ENCODE results near the gene CBY2.

The CBY2 gene

DNA sequence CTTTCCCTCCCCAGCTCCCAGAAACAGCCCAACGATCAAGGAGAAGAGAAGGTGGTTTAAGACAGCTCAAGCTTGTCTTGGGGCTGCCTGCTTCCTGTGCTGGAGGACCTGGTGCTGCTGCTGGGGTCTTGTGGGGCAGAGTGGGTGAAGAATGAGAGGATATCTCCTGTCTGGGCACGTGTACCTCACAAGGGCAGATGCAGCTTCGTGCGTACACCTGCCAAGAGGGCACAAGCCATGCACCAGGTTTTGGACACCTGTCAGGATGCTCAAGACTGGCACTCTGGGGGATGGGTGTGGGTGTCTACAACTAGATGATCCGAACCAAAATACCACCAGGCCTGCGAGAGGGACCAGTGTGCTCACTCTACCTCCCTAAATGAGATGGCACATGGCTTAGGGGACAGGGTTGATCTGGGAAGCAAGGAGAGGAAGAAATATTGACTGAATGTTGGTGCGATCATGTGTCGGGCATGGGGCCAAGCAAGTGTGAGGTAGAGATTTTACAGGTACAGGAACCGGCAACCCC lies 2.2 kb downstream of the CBY2 start:
- no peak for DNase-seq

DNA sequence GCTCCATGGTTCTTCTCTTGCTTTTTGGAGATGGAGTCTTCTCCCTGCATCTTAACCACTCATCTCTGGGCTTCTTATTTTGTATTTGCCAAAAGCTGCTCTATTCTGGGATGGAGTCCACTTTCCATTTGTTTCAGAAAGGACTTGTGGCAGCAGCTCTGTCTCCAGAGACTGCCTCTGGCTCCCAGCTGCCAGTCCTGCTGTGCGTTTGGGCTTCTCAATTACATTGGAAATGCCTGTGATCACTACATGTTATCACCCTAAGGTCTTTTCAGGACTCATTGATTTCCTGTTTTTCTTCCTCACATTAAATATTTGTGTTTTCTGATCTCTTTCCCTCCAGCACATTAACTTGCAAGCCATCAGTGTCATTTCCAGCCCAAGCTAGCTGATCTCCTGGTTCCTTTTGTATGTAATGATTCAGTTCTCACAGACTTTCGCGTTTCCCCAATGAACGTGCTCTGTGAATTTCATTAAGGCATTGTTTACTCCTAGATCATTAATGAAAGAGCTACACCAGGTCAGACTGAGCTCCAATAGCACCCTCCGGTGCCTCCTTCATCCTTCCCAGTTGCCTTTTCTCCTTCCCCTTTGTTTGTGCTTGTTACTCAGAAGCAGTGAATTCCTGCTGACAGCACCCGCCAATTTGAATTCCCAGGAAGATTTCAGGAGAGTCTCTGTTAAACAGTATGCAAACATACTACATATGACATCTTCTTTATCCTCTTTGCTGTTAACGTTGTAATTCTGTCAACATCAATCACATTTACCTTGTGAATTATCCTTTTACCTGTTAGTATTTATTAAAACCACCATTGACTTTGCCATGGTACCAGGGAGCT lies 3.0 kb downstream of the CBY2 start:
- DNase-seq: no peak

GRCh38 chr13:45705918-45706317 lies 3.8 kb downstream of the CBY2 start:
- no peak for DNase-seq

DNA sequence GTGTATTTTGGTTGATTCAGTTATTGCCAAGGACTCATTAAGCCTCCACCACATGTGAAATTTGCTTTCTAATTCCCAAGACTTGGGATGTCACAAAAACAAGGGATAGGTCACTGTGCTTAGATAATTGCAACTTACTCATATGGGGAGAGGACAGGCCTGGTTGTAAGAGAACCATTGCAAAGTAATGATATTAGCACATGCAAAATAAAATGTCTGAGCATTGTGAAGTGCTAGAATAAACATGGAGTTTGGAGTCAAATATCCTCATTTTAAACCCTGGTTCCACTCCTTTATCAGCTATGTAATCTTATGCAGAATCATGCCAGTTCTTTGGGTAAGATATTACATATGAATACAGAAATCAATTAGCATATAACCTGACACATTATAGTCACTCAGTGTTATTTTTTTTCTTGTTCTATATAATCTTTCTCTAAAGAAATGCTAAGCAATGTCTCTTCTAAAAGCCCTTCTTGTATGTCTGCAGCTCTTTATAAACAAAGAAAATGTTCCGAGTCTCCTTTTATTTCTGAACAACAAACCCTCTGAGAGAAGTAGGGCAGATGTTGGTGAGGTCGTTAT lies 5.5 kb downstream of the CBY2 start:
- no peak for DNase-seq

DNA sequence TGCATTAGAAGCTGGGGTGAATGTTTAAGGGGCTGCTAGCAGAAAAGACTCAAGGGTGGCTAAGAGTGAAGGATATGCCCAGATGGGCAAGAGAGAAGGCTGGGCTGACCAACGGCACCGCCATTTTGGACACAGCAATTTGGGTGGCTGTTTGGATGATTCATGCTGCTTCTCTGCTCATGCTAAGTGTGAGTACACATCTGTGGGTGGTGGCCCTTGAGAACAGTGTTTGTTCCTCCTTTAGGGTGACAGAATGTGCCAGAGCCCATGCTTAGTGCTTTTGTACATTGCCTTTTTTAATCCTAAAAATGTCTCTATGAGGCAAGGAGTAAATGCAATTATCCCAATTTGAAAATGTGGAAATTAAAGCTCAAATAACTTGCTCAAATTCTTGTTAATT lies 9.8 kb downstream of the CBY2 start:
- no peak for DNase-seq

GRCh38 chr13:45713106-45713690 lies 11.1 kb downstream of the CBY2 start:
- no peak for DNase-seq

DNA sequence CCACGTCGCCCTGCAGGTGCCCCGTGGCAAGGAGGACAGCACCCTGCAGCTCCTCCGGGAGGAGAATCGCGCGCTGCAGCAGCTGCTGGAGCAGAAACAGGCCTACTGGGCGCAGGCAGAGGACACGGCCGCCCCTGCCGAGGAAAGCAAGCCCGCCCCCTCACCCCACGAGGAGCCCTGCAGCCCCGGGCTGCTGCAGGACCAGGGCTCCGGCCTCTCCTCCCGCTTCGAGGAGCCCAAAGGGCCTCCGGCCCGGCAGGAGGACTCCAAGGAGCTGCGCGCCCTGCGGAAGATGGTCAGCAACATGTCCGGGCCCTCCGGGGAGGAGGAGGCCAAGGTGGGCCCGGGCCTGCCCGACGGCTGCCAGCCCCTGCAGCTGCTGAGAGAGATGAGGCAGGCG lies 11.6 kb downstream of the CBY2 start:
- DNase-seq: no peak

DNA sequence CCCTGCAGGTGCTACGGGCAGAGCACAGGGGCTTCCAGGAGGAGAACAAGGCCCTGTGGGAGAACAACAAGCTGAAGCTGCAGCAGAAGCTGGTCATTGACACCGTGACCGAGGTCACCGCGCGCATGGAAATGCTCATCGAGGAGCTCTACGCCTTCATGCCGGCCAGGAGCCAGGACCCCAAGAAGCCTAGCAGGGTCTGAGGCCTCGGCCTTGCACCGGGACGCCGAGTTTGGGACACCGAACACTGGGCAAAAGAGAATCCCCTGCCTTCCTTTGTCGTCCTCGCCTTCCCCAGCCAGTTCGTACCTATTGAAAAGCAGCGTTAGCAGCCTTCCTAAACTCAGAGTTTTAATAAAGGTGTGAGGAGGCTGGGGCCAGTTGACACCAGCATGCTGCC lies 12.1 kb downstream of the CBY2 start:
- no peak for DNase-seq

DNA sequence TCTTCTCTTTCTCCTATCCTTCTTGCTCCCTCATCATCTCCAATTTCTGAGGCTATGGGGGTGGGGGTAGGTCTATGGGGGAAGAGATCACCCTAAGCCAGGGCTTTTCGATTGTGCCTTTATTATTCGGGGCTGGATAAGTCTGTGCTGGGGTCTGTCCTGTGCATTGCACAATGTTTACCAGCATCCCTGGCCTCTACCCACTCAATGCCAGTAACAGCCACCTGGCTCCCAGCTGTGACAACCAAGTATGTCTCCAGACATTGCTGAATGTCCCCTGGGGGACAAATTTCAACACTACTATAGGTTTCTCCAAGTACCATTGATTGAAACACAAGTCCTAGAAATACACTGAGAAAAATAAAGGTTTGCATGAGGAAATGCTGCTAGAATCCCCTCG lies 13.2 kb downstream of the CBY2 start:
- DNase-seq: no peak

GRCh38 chr13:45717349-45717748 lies 15.2 kb downstream of the CBY2 start:
- DNase-seq: no peak

DNA sequence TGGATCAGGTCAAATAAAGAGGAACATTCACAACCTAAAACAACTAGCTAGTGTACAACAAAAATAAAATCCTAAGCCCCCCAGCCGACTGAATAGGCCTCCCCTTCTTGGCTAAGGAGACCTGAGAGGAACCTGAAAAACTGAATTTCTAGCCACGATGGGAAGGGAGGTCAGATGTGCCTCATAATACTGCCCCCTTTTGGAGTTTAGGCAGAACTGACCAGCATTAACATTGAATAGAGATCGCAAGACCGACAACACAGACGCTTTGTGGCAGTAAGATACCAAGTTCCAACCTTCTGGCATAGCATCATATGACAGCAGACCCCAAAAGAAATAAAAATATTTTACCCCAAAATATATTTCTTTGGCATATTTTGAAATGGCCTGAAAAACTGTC lies 15.9 kb downstream of the CBY2 start:
- peak; percentile 11 for DNase-seq

DNA sequence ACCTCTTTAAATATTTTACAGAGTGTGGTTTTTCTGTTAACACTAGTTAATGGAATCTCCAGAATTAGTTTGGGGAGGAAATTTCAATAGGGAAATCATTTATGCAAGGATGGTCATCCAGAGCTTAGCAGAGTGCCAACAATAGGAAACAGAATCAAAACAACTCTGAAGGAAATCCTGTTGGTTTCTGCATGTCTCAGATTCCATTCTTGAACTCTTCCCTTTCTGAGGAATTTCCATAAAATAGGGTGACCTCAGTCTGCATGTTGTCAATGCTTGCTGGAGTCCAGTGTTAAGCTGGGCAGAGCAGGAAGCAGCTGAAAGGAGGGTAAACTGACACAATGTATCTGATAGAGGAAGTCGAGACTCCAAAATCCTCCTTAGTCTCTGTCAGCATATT lies 16.9 kb downstream of the CBY2 start:
- no peak for DNase-seq

DNA sequence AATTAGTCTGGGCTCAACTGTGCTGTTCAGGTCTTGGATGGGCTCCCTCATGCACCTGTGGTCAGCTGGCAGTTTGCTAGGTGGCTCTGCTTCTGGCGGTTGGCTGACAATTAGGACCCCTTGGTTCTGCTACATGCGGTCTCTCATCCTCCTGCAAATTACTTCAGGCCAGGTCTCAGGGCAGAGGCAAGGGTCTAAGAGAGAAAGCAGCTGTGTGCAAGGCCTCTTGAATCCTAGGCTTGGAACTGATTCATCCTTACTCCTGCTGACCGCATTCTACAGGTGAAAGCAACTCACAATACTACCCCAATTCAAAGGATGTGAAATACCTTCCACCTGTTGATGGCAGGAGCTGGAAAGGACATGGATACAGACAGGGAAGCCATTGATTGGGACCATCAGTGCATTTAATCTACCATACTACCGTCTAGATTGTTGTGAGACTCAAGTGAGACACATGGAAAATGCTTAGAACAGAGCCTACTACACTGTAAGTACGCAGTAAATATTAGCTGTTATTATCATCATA lies 19.1 kb downstream of the CBY2 start:
- DNase-seq: no peak

- DNase-seq: no peak
These were observed 21.7 kb downstream of the CBY2 start for GRCh38 chr13:45723798-45724197.

- DNase-seq: no peak
These were observed 26.6 kb downstream of the CBY2 start for GRCh38 chr13:45728759-45729158.

DNA sequence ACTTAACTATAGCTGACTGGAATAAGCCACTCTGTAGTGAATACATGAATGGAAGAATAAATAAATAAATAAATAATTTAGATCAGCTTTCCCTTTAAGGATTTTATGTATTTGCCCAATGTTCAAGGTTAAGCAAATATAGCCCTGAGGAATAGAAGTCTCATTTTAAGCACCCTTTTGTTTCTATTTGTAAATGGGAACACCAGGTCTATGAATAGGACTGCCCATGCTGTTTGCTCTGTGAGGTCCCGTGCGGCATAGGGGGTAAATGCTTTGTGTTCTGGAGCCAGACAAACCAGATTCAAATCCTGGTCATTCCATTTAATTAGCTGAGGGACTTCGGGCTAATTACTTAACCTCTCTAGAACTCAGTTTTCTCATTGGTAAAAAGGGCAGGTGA lies 29.3 kb downstream of the CBY2 start:
- DNase-seq: no peak

DNA sequence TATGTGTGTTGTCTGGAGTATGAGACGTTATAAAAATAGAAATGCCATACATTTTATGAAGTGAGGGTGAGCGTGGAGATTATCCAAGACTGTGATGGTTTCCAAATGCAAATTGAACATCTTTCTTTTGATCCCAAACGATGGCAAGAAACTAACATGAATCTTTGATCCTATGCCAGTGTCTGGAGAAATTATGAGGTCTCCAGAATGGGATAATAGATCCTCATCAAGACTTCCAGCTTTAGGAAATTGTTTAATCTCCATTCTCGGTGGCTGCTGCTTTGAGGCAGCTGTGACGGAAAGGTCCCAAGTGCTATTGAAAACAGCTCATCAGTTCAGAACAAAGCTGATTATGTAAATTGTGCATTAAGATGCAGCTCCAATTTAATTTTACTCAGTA lies 30.8 kb downstream of the CBY2 start:
- DNase-seq: no peak

DNA sequence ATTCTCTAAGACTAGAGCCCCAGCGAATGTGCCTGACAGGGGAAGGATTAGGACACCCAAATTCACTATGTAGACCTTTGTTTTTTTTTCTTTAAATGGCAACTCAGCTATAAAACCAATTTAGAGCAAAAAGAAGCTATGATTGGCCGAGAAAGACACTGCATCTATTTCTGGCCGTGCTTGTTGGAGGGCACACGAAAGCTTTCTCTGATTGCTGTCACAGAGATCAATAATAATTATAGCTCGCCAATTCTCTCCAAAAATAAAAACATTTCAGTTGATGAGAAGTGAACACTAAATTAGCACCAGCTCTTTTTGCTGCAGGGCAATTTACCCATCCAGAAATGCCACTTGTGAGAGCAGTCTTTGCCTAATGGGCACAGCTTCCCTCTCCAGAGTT lies 31.2 kb downstream of the CBY2 start:
- DNase-seq: no peak

DNA sequence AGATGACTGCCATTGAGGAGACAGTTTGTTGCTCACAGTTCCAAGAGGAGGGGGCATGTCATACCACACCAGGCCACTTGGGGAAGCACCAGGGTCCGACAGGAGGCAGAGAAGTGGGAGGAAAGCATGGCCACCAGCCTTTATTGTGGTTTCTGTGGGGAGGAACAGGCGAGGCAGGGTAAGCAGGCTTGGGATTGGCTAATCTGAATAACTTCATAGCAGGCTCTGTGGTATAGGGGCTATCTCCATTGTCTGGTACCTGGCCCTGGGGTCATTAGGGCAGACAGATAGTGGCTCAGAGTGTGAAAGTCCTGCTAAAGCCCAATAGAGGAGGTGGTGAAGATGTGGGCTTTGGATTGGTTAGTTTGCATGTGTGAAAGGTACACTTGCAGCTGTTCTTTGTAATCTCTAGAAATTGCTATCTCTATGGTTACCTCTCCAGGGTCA lies 35.5 kb downstream of the CBY2 start:
- DNase-seq: no peak

DNA sequence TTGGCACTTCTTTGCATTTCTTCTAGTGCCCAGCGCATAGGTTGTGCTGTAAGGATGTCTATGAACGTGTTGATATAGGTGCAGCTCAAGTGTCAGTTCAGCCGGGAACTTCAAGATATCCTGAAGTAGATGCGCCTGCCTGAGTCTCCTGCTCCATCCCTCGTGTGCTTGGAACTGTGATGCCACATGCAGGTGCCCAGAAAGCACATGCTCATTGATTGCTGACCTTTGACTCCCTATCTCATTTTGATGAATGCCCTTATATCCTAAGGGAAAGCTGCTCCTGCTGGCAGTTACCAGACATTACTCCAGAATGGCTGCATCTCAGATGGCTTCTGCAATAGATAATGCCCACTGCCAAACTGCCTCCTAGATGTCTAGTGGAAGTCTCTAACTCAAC lies 40.9 kb downstream of the CBY2 start:
- no peak for DNase-seq

- no peak for DNase-seq
These were observed 42.9 kb downstream of the CBY2 start for GRCh38 chr13:45744979-45745378.

DNA sequence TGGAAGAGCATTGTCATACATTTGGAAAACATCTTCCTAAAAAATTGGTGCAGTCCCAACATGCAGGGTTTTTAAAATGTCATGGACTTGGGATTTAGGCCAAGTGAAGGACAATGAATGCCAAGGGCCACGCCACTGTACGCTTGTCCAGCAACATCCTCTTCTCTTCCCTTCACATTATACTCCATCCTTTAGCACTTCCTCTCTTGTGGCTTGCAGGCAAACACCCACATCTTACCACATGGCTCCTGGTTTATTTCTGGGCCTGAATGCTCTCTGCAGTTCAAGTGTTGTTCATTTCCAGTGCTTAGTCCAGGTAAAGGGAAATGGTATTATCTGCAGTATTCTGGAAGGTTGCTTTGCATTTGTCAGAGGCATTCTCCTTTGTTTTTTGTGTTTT lies 45.0 kb downstream of the CBY2 start:
- no peak for DNase-seq

GRCh38 chr13:45748941-45749759 lies 47.0 kb downstream of the CBY2 start:
- DNase-seq: no peak

Data from NCI-H1694 (cell line).